ENCODE data around the gene RPRD1A.
"Not testable (repeated sequence)": the region's sequence is repeated elsewhere in the genome, so short reads cannot be mapped to it uniquely, and the experiment has no call there.

The RPRD1A gene

DNA sequence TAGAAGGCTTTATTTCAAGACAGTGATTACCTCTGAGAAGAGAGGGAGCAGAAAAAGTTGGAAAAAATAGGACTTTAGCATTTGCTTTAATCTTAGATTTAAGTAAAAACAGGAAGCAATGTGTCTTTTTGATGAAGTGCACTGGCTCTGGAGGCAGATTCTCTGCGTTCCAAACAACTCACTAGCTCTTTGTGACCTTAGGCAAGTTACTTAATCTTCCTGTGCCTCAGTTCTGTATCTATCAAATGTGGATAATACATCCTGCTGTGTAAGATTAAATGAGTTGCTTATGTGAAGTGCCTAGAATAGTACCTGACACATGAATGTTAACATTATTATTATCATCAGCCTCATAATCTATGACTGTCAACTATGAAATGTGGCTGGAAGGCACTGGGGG lies 42.3 kb downstream of the RPRD1A start:
- H3K27ac ChIP-seq: no peak overlapping the region
- TF ChIP-seq, protein P1, sequence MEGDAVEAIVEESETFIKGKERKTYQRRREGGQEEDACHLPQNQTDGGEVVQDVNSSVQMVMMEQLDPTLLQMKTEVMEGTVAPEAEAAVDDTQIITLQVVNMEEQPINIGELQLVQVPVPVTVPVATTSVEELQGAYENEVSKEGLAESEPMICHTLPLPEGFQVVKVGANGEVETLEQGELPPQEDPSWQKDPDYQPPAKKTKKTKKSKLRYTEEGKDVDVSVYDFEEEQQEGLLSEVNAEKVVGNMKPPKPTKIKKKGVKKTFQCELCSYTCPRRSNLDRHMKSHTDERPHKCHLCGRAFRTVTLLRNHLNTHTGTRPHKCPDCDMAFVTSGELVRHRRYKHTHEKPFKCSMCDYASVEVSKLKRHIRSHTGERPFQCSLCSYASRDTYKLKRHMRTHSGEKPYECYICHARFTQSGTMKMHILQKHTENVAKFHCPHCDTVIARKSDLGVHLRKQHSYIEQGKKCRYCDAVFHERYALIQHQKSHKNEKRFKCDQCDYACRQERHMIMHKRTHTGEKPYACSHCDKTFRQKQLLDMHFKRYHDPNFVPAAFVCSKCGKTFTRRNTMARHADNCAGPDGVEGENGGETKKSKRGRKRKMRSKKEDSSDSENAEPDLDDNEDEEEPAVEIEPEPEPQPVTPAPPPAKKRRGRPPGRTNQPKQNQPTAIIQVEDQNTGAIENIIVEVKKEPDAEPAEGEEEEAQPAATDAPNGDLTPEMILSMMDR (conservative IDR thresholded peaks at IDR 0.05): no peak

DNA sequence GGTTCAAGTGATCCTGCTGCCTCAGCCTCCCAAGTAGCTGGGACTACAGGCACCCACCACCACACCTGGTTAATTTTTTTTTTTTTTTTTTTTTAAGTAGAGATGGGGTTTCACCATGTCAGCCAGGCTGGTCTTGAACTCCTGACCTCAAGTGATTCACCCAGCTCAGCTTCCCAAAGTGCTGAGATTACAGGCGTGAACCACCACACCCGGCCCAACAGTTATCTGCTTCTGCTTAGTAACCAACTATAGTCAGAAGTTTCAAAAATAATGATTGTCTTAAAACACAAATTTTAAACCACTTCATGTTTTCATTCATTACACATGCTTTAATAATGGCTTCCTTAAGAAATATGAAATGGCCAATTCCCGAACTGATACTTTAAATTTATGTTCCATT lies 43.1 kb downstream of the RPRD1A start:
- not testable (repeated sequence) for H3K27ac ChIP-seq

DNA sequence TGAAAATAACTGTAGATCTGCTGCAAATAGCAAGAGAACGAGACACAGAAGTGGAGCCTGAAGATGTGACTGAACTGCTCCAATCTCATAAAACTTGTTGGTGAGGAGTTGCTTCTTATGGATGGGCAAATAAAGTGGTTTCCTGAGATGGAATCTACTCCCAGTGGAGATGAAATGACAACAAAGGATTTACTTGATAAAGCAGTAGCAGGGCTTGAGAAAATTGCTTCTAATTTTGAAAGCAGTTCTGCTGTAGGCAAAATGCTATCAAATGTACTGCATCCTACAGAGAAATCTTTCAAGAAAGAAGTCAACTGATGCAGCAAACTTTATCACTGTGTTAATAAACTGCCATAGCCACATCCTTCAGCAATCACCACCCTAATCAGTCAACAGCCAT lies 44.0 kb downstream of the RPRD1A start:
- TF ChIP-seq, protein P1 (conservative IDR thresholded peaks at IDR 0.05): no peak
- no peak overlapping the region for H3K27ac ChIP-seq

DNA sequence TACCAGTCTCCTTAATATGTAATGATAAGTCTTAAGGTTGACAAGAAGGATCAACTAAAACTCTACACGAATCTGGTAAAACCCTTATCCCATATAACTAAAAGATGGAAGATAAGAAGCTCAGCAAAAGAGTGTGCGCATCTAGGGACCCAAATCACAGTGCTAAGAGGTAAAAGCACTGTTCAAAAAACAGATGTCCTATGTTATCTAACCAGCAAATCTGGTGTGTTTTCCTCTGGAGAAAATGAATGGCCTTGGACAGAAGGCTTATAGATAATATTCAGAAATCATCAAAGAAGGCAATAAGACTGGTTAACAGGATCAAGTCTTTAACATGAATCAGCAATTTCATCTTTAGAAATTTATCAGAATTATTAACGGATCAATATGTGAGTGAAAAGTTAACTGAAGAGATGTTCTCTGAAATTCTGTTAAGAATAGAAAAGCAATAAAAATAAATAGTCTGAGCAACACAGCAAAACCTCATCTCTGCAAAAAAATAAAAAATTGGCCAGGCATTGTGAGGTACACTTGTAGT lies 47.1 kb downstream of the RPRD1A start:
- TF ChIP-seq, protein P1 (conservative IDR thresholded peaks at IDR 0.05): no peak
- H3K27ac ChIP-seq: no peak overlapping the region

DNA sequence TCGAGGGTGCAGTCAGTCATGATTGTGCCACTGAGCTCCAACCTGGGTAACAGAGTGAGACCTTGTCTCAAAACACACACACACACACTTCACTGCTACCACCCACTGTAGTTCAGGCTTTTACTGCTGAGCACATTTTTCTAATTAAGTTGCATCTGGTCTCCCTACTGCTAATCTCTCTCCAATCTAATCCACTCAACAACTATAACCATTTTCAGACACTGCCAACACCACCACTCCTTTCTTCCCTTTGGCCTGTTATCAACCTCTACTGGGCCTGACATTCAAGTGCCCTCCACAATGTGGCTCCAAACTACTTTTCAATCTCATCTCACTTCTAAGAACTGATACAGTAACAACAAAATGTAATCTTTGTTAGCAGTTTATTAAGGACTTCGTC lies 50.1 kb downstream of the RPRD1A start:
- H3K27ac ChIP-seq: no peak overlapping the region; the same call in 1 of the 2 replicates
- TF ChIP-seq, protein P1 (conservative IDR thresholded peaks at IDR 0.05): no peak

DNA sequence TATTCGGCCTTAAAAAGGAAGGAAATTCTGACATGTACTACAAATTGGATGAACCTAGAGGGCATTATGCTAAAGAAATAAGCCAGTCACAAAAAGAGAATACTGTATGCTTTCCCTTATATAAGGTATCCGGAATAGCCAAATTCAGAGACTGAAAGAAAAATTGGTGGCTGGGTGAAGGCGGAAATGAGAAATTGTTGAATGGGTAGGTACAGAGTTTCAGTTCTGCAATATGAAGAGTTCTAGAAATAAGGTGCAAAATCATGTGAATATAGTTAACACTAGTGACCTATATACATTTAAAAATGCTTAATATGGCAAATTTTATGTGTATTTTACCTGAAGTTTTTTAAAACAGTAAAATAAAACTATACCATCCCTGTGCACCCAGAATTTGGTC lies 51.7 kb downstream of the RPRD1A start:
- TF ChIP-seq, protein P1 (conservative IDR thresholded peaks at IDR 0.05): no peak
- H3K27ac ChIP-seq: no peak overlapping the region

DNA sequence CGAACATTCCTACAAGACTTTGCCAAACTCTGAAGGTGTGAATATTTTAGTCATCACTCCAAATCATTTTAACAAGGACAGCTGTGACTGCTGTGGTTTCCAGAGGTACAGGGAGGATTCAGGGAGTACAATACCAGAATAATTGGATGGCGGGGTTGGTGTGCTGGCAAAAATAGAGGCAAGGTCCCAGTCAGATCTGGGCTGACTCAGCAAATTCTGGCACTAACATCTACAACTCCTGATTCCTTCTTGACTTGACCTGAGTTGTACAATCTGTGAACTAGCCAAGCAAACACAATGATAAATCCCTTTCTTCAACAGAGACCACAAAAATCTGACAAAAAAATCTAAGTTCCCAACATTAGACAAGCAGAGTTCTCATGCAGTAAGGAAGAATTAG lies 54.5 kb downstream of the RPRD1A start:
- no peak overlapping the region for H3K27ac ChIP-seq
- TF ChIP-seq, protein P1 (conservative IDR thresholded peaks at IDR 0.05): no peak

DNA sequence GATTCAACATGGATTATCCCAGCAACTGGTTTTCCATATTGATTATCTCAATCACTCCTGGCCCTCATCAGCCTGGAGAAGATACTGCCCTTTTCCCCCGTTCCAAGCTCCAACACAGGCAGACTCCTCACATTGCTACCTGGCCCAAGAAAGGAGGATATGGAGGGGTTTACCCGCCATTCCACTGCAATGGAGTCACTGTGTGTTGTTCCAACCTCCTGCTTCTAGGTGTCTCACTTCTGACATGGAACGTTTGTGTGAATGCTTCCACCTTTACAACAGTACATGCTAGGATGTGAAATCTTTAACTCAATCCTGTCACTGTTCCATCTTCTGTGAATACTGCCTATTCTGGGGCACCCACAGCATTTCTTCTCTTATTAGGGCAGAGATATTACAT lies 58.1 kb downstream of the RPRD1A start:
- TF ChIP-seq, protein P1 (conservative IDR thresholded peaks at IDR 0.05): no peak
- no peak overlapping the region for H3K27ac ChIP-seq
